ENCODE results near the gene SAP25. TPM values are rescaled to one million over a fixed set of nuclear protein-coding genes. Genes with fewer than 3 reads are reported as not detected.
"Not testable (repeated sequence)": the region's sequence is repeated elsewhere in the genome, so short reads cannot be mapped to it uniquely, and the experiment has no call there.

Gene SAP25
- total and polyA plus RNA-seq, 12 donors: 0.36 to 2.3 (median 0.70) TPM; not detected in 5

- intact Hi-C loops (cut with DNase I): no loop called here
- DNase-seq (no peak), ATAC-seq (no peak)
- no peaks in the 10 kb centered on the region for H3K9me3 ChIP-seq
- TF ChIP-seq CTCF (IDR thresholded peaks at IDR 0.05): no peak
- H3K4me3 ChIP-seq: no peak overlapping the region
- H3K4me1 ChIP-seq: peaks cover 3 to 31% (median 9%) of the 10 kb centered on the region in 9 donors
- no peak overlapping the region for H3K27ac ChIP-seq
- WGBS, 2 donors: 96 to 100% methylated on average over 3 of the region's 3 CpGs
- peaks cover 0 to 91% (median 19%) of the 10 kb centered on the region in 9 donors for H3K36me3 ChIP-seq
- no peaks in the 10 kb centered on the region for H3K27me3 ChIP-seq
Measured at GRCh38 chr7:100553032-100553431, 20.7 kb downstream of the SAP25 start.

GRCh38 chr7:100552532-100552931 lies 21.2 kb downstream of the SAP25 start:
- no peak overlapping the region for H3K27ac ChIP-seq
- TF ChIP-seq CTCF (IDR thresholded peaks at IDR 0.05): no peak
- intact Hi-C loops (cut with DNase I): no loop called here
- peaks cover 0 to 86% (median 19%) of the 10 kb centered on the region in 9 donors for H3K36me3 ChIP-seq
- peaks cover 8 to 36% (median 14%) of the 10 kb centered on the region in 9 donors for H3K4me1 ChIP-seq
- H3K27me3 ChIP-seq: no peaks in the 10 kb centered on the region
- WGBS, 2 donors: 98 to 100% methylated on average over 2 of the region's 2 CpGs
- H3K9me3 ChIP-seq: no peaks in the 10 kb centered on the region
- DNase-seq (no peak), ATAC-seq (no peak)
- H3K4me3 ChIP-seq: no peak overlapping the region

- H3K27ac ChIP-seq: peak overlapping the region; percentile 63 to 94 (median 88)
- H3K4me1 ChIP-seq: peaks cover 23 to 72% (median 52%) of the 10 kb centered on the region in 9 donors
- H3K36me3 ChIP-seq: peaks cover 0 to 46% (median 8%) of the 10 kb centered on the region in 9 donors
- not testable (repeated sequence) for H3K4me3 ChIP-seq, H3K27me3 ChIP-seq, ATAC-seq, DNase-seq, H3K9me3 ChIP-seq
- WGBS, 2 donors: 72 to 77% methylated on average over 5 of the region's 5 CpGs
- intact Hi-C loops (cut with DNase I): loop anchor here in 2 of 10 donors (5.0 kb wide), 2 partner anchors 66 to 71 kb away; partner anchors contain the start of genes NYAP1 (in 1 of the 2) and TSC22D4 (in 1 of the 2)
Measured at GRCh38 chr7:100548446-100548845, 25.3 kb downstream of the SAP25 start.

- WGBS, 2 donors: 14 to 15% methylated on average over 2 of the region's 2 CpGs
- peaks cover 23 to 75% (median 52%) of the 10 kb centered on the region in 9 donors for H3K4me1 ChIP-seq
- peaks cover 0 to 40% (median 8%) of the 10 kb centered on the region in 9 donors for H3K36me3 ChIP-seq
- TF ChIP-seq CTCF (IDR thresholded peaks at IDR 0.05): peak in 1 of 9 donors; percentile 12
- intact Hi-C loops (cut with DNase I): loop anchor here in 2 of 10 donors (5.0 kb wide), 2 partner anchors 66 to 71 kb away; partner anchors contain the start of genes NYAP1 (in 1 of the 2) and TSC22D4 (in 1 of the 2)
- H3K27me3 ChIP-seq: no peaks in the 10 kb centered on the region
- peak; percentile 32 to 65 (median 54) for ATAC-seq
- peak in 1 of 2 donors; percentile 62 for DNase-seq
- no peak overlapping the region for H3K4me3 ChIP-seq
- no peaks in the 10 kb centered on the region for H3K9me3 ChIP-seq
- peak overlapping the region; percentile 63 to 94 (median 88) for H3K27ac ChIP-seq
Measured at GRCh38 chr7:100547872-100548271, 25.8 kb downstream of the SAP25 start.
